Activated CD8-positive, alpha-beta T cell treated with anti-CD3 and anti-CD28 coated beads for 36 hours (primary cell): ENCODE data around the gene THRA. TPM values are rescaled to one million over a fixed set of nuclear protein-coding genes. Genes with fewer than 3 reads are reported as not detected.
A peak's percentile ranks its signal among the peaks of the same experiment; 100 is the strongest.

Experiments used
- ATAC-seq: fragments of 200-7000 bp; cut with Tn5 transposase; one replicate; pipeline ENCODE4 v1.10.0; 2021; ENCODE audit warnings: mild to moderate bottlenecking, moderate library complexity
- CTCF ChIA-PET: fragments of 350-600 bp; sonication (Branson Sonifier 250); formaldehyde crosslinking; loops from one replicate; lab custom pipeline; 2021; ENCODE audit warnings: antibody characterized with exemption; lab: Charles Lee
- POLR2A ChIA-PET: fragments of 350-600 bp; sonication (Branson Sonifier 250); formaldehyde crosslinking; loops from one replicate; lab custom pipeline; 2021; ENCODE audit warnings: antibody characterized with exemption; lab: Charles Lee
- DNase-seq: peaks from one replicate; pipeline ENCODE4 v3.0.0-alpha.2; 2020
- H3K27ac Mint-ChIP-seq: one replicate; pipeline ENCODE4 v1.8.0; 2021; ENCODE audit warnings: mild to moderate bottlenecking, mixed read lengths
- H3K27me3 Mint-ChIP-seq: one replicate; pipeline ENCODE4 v1.8.0; 2021; ENCODE audit warnings: mixed read lengths
- H3K36me3 Mint-ChIP-seq: one replicate; pipeline ENCODE4 v1.8.0; 2021; ENCODE audit warnings: low read depth, mixed read lengths
- H3K4me1 Mint-ChIP-seq: one replicate; pipeline ENCODE4 v1.8.0; 2021; ENCODE audit warnings: low read depth, mixed read lengths
- H3K4me3 Mint-ChIP-seq: one replicate; pipeline ENCODE4 v1.8.0; 2021; ENCODE audit warnings: mild to moderate bottlenecking, moderate library complexity, mixed read lengths
- H3K9me3 Mint-ChIP-seq: one replicate; pipeline ENCODE4 v1.8.0; 2021; ENCODE audit warnings: mixed read lengths
- CTCF ChIP-seq: fragments of 200-600 bp; IDR thresholded peaks from one replicate; pipeline ENCODE4 v1.8.0; 2022; ENCODE audit warnings: antibody characterized with exemption, mild to moderate bottlenecking
- intact Hi-C: fragments of 100-400 bp; cut with micrococcal nuclease; formaldehyde crosslinking; loops from one replicate; pipeline ENCODE4 v1.10.0; 2022
- total RNA-seq, 2 experiments: library from RNA; stranded (reverse); gene quantifications; one replicate each; pipeline ENCODE4 v1.2.3, GENCODE V29; 2021

The THRA gene
- total RNA-seq, 2 experiments from 2014 or later: 11.1 to 13.8 TPM

GRCh38 chr17:40064971-40065768 is 2.4 kb downstream of the THRA start:
- ChIA-PET POLR2A (interaction anchor here (0.5 to 2.0 kb wide), 9 partner anchors 10 to 1159 kb away, joined by 3 to 7 read pairs (median 4); partner anchors contain the start of genes MED24 and NR1D1), CTCF (interaction anchor here (1.0 to 12.5 kb wide), 10 partner anchors 8 to 68 kb away, joined by 3 to 168 read pairs (median 4); partner anchors contain the start of genes MED24 and NR1D1)
- H3K9me3 Mint-ChIP-seq: no peaks in the 10 kb centered on the region
- peak overlapping the region; percentile 35 for H3K27ac Mint-ChIP-seq
- no peaks in the 10 kb centered on the region for H3K27me3 Mint-ChIP-seq
- intact Hi-C loops: loop anchor here (5.0 kb wide), 1 partner anchor 47 kb away; no protein-coding TSS in a partner anchor
- DNase-seq: no peak
- no peak for TF ChIP-seq CTCF
- ATAC-seq: no peak
- peak overlapping the region; percentile 89 for H3K4me3 Mint-ChIP-seq
- no peaks in the 10 kb centered on the region for H3K36me3 Mint-ChIP-seq
- H3K4me1 Mint-ChIP-seq: peaks cover 69% of the 10 kb centered on the region

GRCh38 chr17:40065769-40066510 is 3.2 kb downstream of the THRA start:
- DNase-seq (no peak), ATAC-seq (no peak)
- intact Hi-C loops: no loop called here
- Mint-ChIP-seq H3K4me3 (no peak overlapping the region), H3K27ac (no peak overlapping the region), H3K27me3 (no peaks in the 10 kb centered on the region), H3K9me3 (no peaks in the 10 kb centered on the region), H3K36me3 (no peaks in the 10 kb centered on the region), H3K4me1 (peaks cover 77% of the 10 kb centered on the region)
- POLR2A ChIA-PET: interaction anchor here (0.5 to 2.0 kb wide), 8 partner anchors 10 to 1159 kb away, joined by 3 to 7 read pairs (median 4); partner anchors contain the start of genes CASC3 and MED24
- CTCF ChIA-PET: interaction anchor here (0.8 to 12.5 kb wide), 12 partner anchors 9 to 153 kb away, joined by 3 to 168 read pairs (median 3); partner anchors contain the start of genes MED24 and WIPF2
- TF ChIP-seq CTCF: no peak

GRCh38 chr17:40067710-40068109 is 4.9 kb downstream of the THRA start:
- DNase-seq (no peak), ATAC-seq (no peak)
- no peaks in the 10 kb centered on the region for H3K27me3 Mint-ChIP-seq
- CTCF ChIA-PET: interaction anchor here (1.6 to 12.5 kb wide), 5 partner anchors 8 to 45 kb away, joined by 3 to 168 read pairs (median 25); no protein-coding TSS in a partner anchor
- intact Hi-C loops: no loop called here
- POLR2A ChIA-PET: interaction anchor here (1.0 to 2.5 kb wide), 3 partner anchors 8 to 46 kb away, joined by 3 to 7 read pairs (median 5); no protein-coding TSS in a partner anchor
- H3K4me1 Mint-ChIP-seq: peaks cover 80% of the 10 kb centered on the region
- peak overlapping the region; percentile 78 for H3K4me3 Mint-ChIP-seq
- peak overlapping the region; percentile 96 for H3K27ac Mint-ChIP-seq
- no peaks in the 10 kb centered on the region for H3K36me3 Mint-ChIP-seq
- H3K9me3 Mint-ChIP-seq: no peaks in the 10 kb centered on the region
- TF ChIP-seq CTCF: no peak

- POLR2A ChIA-PET: interaction anchor here (0.9 to 2.5 kb wide), 5 partner anchors 8 to 617 kb away, joined by 3 to 7 read pairs (median 3); partner anchors contain the start of gene MED1
- no peak for TF ChIP-seq CTCF
- H3K9me3 Mint-ChIP-seq: no peaks in the 10 kb centered on the region
Measured at GRCh38 chr17:40068129-40068581, 5.4 kb downstream of the THRA start.

More at GRCh38 chr17:40068129-40068581, 5.4 kb downstream of the THRA start:
- peaks cover 80% of the 10 kb centered on the region for H3K4me1 Mint-ChIP-seq
- CTCF ChIA-PET: interaction anchor here (1.4 to 3.7 kb wide), 4 partner anchors 14 to 44 kb away, joined by 9 to 25 read pairs (median 10); partner anchors contain the start of gene MED24
- H3K4me3 Mint-ChIP-seq: peak overlapping the region; percentile 78
- DNase-seq (no peak), ATAC-seq (no peak)
- no peaks in the 10 kb centered on the region for H3K36me3 Mint-ChIP-seq
- peak overlapping the region; percentile 96 for H3K27ac Mint-ChIP-seq
- intact Hi-C loops: no loop called here
- no peaks in the 10 kb centered on the region for H3K27me3 Mint-ChIP-seq
